ENCODE data around the gene TLCD2. TPM values are rescaled to one million over a fixed set of nuclear protein-coding genes. Genes with fewer than 3 reads are reported as not detected.

TLCD2 gene
- total RNA-seq, 1 donor from 2014 or later, result 1.1 TPM

Other genes with a start within 250 kb of the TLCD2 start
- gene MYO1C, start 217.7 kb downstream of the TLCD2 start, total RNA-seq, result 45.1 and 53.2 TPM in 2 replicates
- 19.4 and 20.0 TPM in 2 replicates for gene INPP5K, start 193.8 kb downstream of the TLCD2 start, total RNA-seq
- 80.8 and 86.8 TPM in 2 replicates for gene PITPNA, start 147.6 kb downstream of the TLCD2 start, total RNA-seq
- 13.9 and 15.5 TPM in 2 replicates for gene SLC43A2, start 81.5 kb downstream of the TLCD2 start, total RNA-seq
- 0.42 and 1.1 TPM in 2 replicates for gene SCARF1, start 64.6 kb downstream of the TLCD2 start, total RNA-seq
- gene RILP, start 60.5 kb downstream of the TLCD2 start, total RNA-seq, result 1.2 and 1.8 TPM in 2 replicates
- 449 and 459 TPM in 2 replicates for gene PRPF8, start 25.5 kb downstream of the TLCD2 start, total RNA-seq
- gene WDR81, start 14.3 kb upstream of the TLCD2 start, total RNA-seq, result 13.2 and 14.2 TPM in 2 replicates
- gene SERPINF2, start 32.5 kb upstream of the TLCD2 start, total RNA-seq, result 0.19 TPM in 1 of 2 replicates, not detected in the other
- gene SERPINF1, start 51.7 kb upstream of the TLCD2 start, total RNA-seq, result 2.3 and 4.6 TPM in 2 replicates
- 29.3 and 32.2 TPM in 2 replicates for gene SMYD4, start 119.5 kb upstream of the TLCD2 start, total RNA-seq
- gene RPA1, start 119.6 kb upstream of the TLCD2 start, total RNA-seq, result 205 and 215 TPM in 2 replicates